HepG2 (cell line): ENCODE data around the gene RBM47. TPM values are rescaled to one million over a fixed set of nuclear protein-coding genes. Genes with fewer than 3 reads are reported as not detected.
A peak's percentile ranks its signal among the peaks of the same experiment; 100 is the strongest.

Experiments
- ELK4 ChIP-seq: sonication (generic); formaldehyde crosslinking; IDR thresholded peaks from 2 replicates; pipeline ENCODE4 v1.9.0; 2021; ENCODE audit warnings: missing genetic modification reagents, borderline replicate concordance
- FOXA3 ChIP-seq: IDR thresholded peaks from 2 replicates; pipeline ENCODE4 v1.6.1; 2016; ENCODE audit warnings: missing genetic modification reagents, missing compliant biosample characterization
- FOXC1 ChIP-seq: sonication (generic); formaldehyde crosslinking; IDR thresholded peaks from 2 replicates; pipeline ENCODE4 v1.8.0; 2022; ENCODE audit warnings: mild to moderate bottlenecking, missing genetic modification reagents, borderline replicate concordance
- HOXA3 ChIP-seq: sonication (generic); formaldehyde crosslinking; IDR thresholded peaks from 2 replicates; pipeline ENCODE4 v1.5.0; 2020; ENCODE audit warnings: missing genetic modification reagents
- KLF15 ChIP-seq: sonication (generic); formaldehyde crosslinking; IDR thresholded peaks from 2 replicates; pipeline ENCODE4 v1.8.1; 2023; ENCODE audit warnings: borderline replicate concordance, mild to moderate bottlenecking, inconsistent platforms, missing genetic modification reagents, mixed read lengths
- NAIF1 ChIP-seq: sonication (generic); formaldehyde crosslinking; IDR thresholded peaks from 2 replicates; pipeline ENCODE4 v1.5.0; 2020; ENCODE audit warnings: mild to moderate bottlenecking, missing genetic modification reagents, borderline replicate concordance
- PAXIP1 ChIP-seq: sonication (generic); formaldehyde crosslinking; conservative IDR thresholded peaks from 2 replicates; pipeline ENCODE4 v1.4.0; 2020; ENCODE audit warnings: mild to moderate bottlenecking, missing genetic modification reagents, moderate library complexity
- RARA ChIP-seq: IDR thresholded peaks from 2 replicates; pipeline ENCODE4 v1.6.1; 2016; ENCODE audit warnings: missing genetic modification reagents, missing compliant biosample characterization
- RBM22 ChIP-seq: fragments of 200-400 bp; formaldehyde crosslinking; optimal IDR thresholded peaks from 2 replicates; pipeline ENCODE3; 2017; ENCODE audit warnings: mild to moderate bottlenecking, low read length, moderate library complexity
- RFXANK ChIP-seq: IDR thresholded peaks from 2 replicates; pipeline ENCODE4 v1.6.1; 2016
- SP4 ChIP-seq: sonication (generic); formaldehyde crosslinking; IDR thresholded peaks from 2 replicates; pipeline ENCODE4 v1.8.1; 2023; ENCODE audit warnings: mild to moderate bottlenecking, missing genetic modification reagents
- ZMAT3 ChIP-seq: sonication (generic); formaldehyde crosslinking; conservative IDR thresholded peaks from 2 replicates; pipeline ENCODE4 v1.7.0; 2021; ENCODE audit warnings: missing genetic modification reagents
- ZNF232 ChIP-seq: sonication (generic); formaldehyde crosslinking; IDR thresholded peaks from 2 replicates; pipeline ENCODE4 v1.4.0; 2020; ENCODE audit warnings: missing genetic modification reagents, borderline replicate concordance
- ZNF263 ChIP-seq: sonication (generic); formaldehyde crosslinking; IDR thresholded peaks from 2 replicates; pipeline ENCODE4 v1.4.0; 2020; ENCODE audit warnings: missing genetic modification reagents
- ZNF296 ChIP-seq: sonication (generic); formaldehyde crosslinking; conservative IDR thresholded peaks from 2 replicates; pipeline ENCODE4 v1.5.0; 2020; ENCODE audit warnings: mild to moderate bottlenecking, missing genetic modification reagents
- ZNF543 ChIP-seq: sonication (generic); formaldehyde crosslinking; IDR thresholded peaks from 2 replicates; pipeline ENCODE4 v1.4.0; 2020; ENCODE audit warnings: mild to moderate bottlenecking, missing genetic modification reagents
- ZNF607 ChIP-seq: sonication (generic); formaldehyde crosslinking; IDR thresholded peaks from 2 replicates; pipeline ENCODE4 v1.5.1; 2020; ENCODE audit warnings: missing genetic modification reagents, mild to moderate bottlenecking, borderline replicate concordance
- ZNF614 ChIP-seq: IDR thresholded peaks from 2 replicates; pipeline ENCODE4 v1.6.1; 2018; ENCODE audit warnings: missing biosample characterization, missing genetic modification reagents, inconsistent platforms, borderline replicate concordance
- ZNF615 ChIP-seq: sonication (generic); formaldehyde crosslinking; IDR thresholded peaks from 2 replicates; pipeline ENCODE4 v1.5.0; 2020; ENCODE audit warnings: mild to moderate bottlenecking, missing genetic modification reagents, borderline replicate concordance
- ZSCAN12 ChIP-seq: sonication (generic); formaldehyde crosslinking; IDR thresholded peaks from 2 replicates; pipeline ENCODE4 v1.9.0; 2021; ENCODE audit warnings: mild to moderate bottlenecking, missing genetic modification reagents
- ZSCAN29 ChIP-seq: sonication (generic); formaldehyde crosslinking; conservative IDR thresholded peaks from 2 replicates; pipeline ENCODE4 v1.4.0; 2020; ENCODE audit warnings: mild to moderate bottlenecking, missing genetic modification reagents
- polyA plus RNA-seq, 8 experiments: library from polyadenylated mRNA; depleted of rRNA in 3 of 8; stranded (reverse) in 7 of 8; unstranded in 1 of 8; fragments of >200 nt; fragmentation: Illumina TruSeq in 4 of 8; extraction: Trizol in 4 of 8; gene quantifications; 2 replicates each; pipeline versions ENCODE4 v1.2.1 to v1.2.3, GENCODE V29; 2011 to 2016; ENCODE audit warnings: low read depth in 4 of 8, missing spikeins in 1 of 8, mixed read lengths in 1 of 8; ENCODE audit not compliant: insufficient read depth in 1 of 8
- total RNA-seq, 5 experiments: library from RNA; depleted of rRNA; stranded (reverse); fragments of >200 nt; fragmentation: Illumina TruSeq; extraction: Trizol; gene quantifications; 2 replicates each; pipeline ENCODE4 v1.2.3, GENCODE V29; 2016; ENCODE audit warnings: low read depth in 1 of 5
- TF ChIP-seq, protein P1 (sequence below): sonication (generic); formaldehyde crosslinking; IDR thresholded peaks from 2 replicates; pipeline ENCODE4 v1.4.0; 2020; ENCODE audit warnings: missing genetic modification reagents, low read depth, mild to moderate bottlenecking, borderline replicate concordance
- TF ChIP-seq, protein P2 (sequence below): sonication (generic); formaldehyde crosslinking; IDR thresholded peaks from 2 replicates; pipeline ENCODE4 v1.5.1; 2020; ENCODE audit warnings: missing genetic modification reagents, mild to moderate bottlenecking, borderline replicate concordance

RBM47 gene
- total and polyA plus RNA-seq, 2 of the 13 experiments (the other 11 are each of a cell fraction or from before 2014, with no cell fraction given) = 1.2 to 2.5 TPM

- TF ChIP-seq ZSCAN12 = no peak
- TF ChIP-seq ZNF543 (CRISPR knock-in tag) = no peak
- TF ChIP-seq, protein P1, sequence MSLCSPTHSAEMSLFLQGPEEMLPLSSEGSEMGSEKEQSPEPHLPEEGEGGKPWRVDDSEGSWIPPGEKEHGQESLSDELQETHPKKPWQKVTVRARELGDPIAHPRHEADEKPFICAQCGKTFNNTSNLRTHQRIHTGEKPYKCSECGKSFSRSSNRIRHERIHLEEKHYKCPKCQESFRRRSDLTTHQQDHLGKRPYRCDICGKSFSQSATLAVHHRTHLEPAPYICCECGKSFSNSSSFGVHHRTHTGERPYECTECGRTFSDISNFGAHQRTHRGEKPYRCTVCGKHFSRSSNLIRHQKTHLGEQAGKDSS (CRISPR knock-in tag) = no peak; the same call in 1 of the 2 replicates
- TF ChIP-seq PAXIP1 (CRISPR knock-in tag) = peak; percentile 86
- no peak for TF ChIP-seq NAIF1
- TF ChIP-seq FOXA3 (CRISPR knock-in tag) = peak; percentile 65
- no peak for TF ChIP-seq ZNF296 (CRISPR knock-in tag)
- TF ChIP-seq RBM22 = no peak
- TF ChIP-seq KLF15 (CRISPR knock-in tag) = no peak
- no peak for TF ChIP-seq ZNF615 (CRISPR knock-in tag)
- TF ChIP-seq RFXANK (CRISPR knock-in tag) = no peak
- no peak for TF ChIP-seq ZNF607 (CRISPR knock-in tag)
- 0 out of 2 replicates have a peak, but pooled peaks have one; percentile 13 for TF ChIP-seq ZNF263 (CRISPR knock-in tag)
- no peak for TF ChIP-seq ZSCAN29
- 0 out of 2 replicates have a peak, but pooled peaks have one; percentile 26 for TF ChIP-seq ZMAT3 (CRISPR knock-in tag)
- TF ChIP-seq ZNF614 (CRISPR knock-in tag) = peak; percentile 72
- TF ChIP-seq ELK4 = no peak
- no peak; the same call in 1 of the 2 replicates for TF ChIP-seq RARA (CRISPR knock-in tag)
- TF ChIP-seq SP4 = no peak
- no peak for TF ChIP-seq ZNF232 (CRISPR knock-in tag)
- TF ChIP-seq FOXC1 (CRISPR knock-in tag) = no peak
- TF ChIP-seq, protein P2, sequence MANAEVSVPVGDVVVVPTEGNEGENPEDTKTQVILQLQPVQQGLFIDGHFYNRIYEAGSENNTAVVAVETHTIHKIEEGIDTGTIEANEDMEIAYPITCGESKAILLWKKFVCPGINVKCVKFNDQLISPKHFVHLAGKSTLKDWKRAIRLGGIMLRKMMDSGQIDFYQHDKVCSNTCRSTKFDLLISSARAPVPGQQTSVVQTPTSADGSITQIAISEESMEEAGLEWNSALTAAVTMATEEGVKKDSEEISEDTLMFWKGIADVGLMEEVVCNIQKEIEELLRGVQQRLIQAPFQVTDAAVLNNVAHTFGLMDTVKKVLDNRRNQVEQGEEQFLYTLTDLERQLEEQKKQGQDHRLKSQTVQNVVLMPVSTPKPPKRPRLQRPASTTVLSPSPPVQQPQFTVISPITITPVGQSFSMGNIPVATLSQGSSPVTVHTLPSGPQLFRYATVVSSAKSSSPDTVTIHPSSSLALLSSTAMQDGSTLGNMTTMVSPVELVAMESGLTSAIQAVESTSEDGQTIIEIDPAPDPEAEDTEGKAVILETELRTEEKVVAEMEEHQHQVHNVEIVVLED = no peak; the same call in 1 of the 2 replicates
- peak; percentile 49; the same call in 1 of the 2 replicates for TF ChIP-seq HOXA3 (CRISPR knock-in tag)
Measured at GRCh38 chr4:40576651-40577480, 52.8 kb downstream of the RBM47 start (continued).
